Hematopoietic multipotent progenitor cell treated with erythropoietin and hydrocortisone succinate and interleukin-3 and kit ligand, for 17 days (in vitro differentiated cells): Measurements from ENCODE around the gene KHNYN.
"Not testable (repeated sequence)": the region's sequence is repeated elsewhere in the genome, so short reads cannot be mapped to it uniquely, and the experiment has no call there.

Experiments
- DNase-seq: peaks from one replicate; pipeline ENCODE4 v3.0.0-alpha.2; 2015; ENCODE audit warnings: low spot score

KHNYN gene

DNA sequence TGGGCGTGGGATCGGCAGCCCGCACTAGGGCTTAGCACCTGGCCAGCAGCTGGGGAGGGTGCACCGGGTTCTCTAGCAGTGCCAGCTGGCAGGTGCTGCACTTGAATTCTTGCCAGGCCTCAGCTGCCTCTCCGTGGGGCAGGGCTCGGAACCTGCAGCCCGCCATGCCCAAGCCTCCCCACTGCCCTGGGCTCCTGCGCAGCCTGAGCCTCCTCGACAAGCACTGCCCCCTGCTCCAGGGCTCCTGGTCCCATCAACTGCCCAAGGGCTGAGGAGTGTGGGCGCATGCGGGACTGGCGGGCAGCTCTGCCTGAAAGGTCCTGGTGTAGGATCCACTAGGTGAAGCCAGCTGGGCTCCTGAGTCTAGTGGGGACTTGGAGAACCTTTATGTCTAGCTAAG lies 43.5 kb downstream of the KHNYN start:
- no peak for DNase-seq

- no peak for DNase-seq
Measured at GRCh38 chr14:24475261-24475660, 45.5 kb downstream of the KHNYN start.

DNA sequence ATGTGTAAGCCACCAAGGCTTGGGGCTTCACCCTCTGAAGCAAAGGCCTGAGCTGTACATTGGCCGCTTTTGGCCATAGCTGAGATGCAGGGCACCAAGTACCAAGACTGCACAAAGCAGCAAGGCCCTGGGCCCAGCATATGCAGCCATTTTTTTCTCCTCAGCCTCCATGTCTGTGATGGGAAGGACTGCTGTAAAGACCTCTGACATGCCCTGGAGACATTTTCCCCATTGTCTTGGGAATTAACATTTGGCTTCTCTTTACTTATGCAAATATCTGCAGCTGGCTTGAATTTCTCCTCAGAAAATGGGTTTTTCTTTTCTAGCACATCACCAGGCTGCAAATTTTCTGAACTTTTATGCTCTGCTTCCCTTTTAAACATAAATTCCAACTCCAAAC lies 50.2 kb downstream of the KHNYN start:
- DNase-seq = not testable (repeated sequence)

DNA sequence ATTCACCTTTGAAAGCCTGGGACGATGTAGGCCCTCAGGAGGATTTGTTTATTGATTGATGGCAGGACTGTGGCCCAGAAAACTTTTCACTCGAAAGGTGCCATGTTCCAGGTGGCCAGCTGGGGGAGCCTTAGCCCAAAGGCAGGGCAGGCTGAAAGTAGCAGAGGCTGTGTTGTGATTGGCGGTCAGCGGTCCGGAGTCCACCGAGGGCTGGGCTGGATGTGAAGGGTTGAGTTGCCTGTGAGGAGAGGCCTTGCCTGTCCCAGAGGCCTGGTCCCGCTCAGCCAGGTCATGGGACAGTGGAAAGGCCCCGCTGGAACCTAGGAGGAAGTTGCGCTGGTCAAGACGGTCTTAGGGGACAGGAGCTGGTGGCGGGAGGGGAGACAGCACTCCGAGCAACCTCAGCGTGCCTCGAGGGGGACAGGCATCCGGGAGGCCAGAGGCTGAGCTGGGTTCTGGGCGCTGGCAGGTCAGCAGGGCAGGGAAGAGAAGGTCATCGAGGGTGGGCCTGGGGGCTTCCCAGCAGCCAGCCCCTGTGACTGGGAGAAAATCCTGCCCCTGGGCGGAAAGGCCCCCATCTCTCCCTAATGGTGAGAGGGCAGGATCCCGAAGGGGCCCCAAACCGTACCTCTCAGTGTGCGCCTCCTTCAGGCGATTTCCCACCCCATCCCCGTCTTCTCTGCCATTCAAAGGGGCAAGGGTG lies 52.0 kb downstream of the KHNYN start:
- no peak for DNase-seq

- DNase-seq = not testable (repeated sequence)
Measured at GRCh38 chr14:24482699-24483303, 53.0 kb downstream of the KHNYN start.

DNA sequence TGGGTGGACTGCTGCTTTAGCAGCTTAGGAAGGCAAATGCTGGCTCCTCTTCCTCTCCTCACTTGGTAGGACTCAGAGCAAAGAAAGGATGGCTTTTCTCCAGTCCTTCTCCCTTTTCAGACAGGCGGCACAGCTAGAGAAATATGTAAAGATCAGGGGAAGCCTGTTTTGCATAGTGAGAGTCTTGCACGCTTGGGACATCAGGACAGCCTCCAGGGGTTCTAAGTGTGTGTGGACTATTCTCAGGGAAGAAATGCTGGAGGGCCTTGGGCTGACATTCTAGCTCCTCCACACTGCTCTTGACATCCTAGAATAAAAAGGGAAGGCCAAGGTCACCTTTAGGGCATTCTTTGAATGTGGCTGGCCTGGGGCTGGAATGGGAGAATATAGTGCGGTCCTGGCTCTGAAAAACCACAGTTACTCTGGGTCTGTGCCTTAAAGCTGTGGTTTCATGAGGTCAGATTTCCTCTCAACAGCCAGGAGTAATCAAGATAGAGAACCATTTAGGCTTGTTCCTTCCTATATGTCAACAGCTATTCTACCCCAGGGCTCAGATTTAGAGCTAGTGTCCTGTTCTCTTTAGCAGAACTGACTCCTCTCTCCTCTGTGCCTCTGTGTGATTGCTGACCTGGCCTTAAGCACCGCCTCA lies 54.0 kb downstream of the KHNYN start:
- DNase-seq = no peak
